Left kidney (tissue), 2 donors: Measurements from ENCODE around the gene FXYD6. TPM values are rescaled to one million over a fixed set of nuclear protein-coding genes. Genes with fewer than 3 reads are reported as not detected.
"Not testable (repeated sequence)": the region's sequence is repeated elsewhere in the genome, so short reads cannot be mapped to it uniquely, and the experiment has no call there.

Experiments
- DNase-seq: peaks from one replicate; pipeline ENCODE4 v3.0.0-alpha.2; 2013
- polyA plus RNA-seq: library from polyadenylated mRNA; unstranded; fragments of 120-200 nt; gene quantifications from one replicate; pipeline ENCODE4 v1.2.1, GENCODE V29; 2013; ENCODE audit not compliant: insufficient read length

FXYD6 gene
- polyA plus RNA-seq, 1 donor, result 114 TPM

GRCh38 chr11:117818041-117818873, 58.2 kb downstream of the FXYD6 start:
- no peak for DNase-seq

DNA sequence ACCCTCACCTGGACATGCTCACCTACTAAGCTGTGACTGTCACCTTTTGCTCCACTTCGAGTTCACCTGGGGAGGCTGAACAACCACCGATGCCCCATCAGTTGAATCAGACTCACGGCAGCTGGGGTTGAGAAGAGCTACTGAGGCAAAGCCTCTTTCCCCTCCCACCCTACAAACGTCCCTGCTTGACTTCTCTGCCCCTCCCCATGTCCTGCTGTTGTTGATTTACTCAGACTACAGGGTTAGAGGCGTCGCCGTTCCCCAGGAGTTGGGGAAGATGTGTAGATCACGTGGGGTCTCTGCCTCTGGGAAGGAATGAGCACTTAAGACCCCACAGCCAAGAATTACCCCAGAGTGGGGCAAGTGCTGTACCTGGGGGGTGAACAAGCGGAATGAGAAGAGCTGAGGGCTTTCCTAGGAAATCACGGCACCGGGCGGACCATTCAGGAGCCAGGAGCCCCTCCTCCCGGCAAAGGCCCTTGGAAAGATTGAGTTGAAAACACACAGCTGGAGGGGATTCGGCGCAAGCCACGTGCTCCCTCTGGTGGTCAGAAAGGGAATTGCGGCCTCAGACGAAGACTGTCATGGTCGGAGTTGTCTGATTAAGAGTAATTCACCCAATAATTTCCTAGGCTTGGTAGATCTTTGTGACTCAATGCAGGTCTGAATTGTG, 59.0 kb downstream of the FXYD6 start:
- peak; percentile 88 for DNase-seq

DNA sequence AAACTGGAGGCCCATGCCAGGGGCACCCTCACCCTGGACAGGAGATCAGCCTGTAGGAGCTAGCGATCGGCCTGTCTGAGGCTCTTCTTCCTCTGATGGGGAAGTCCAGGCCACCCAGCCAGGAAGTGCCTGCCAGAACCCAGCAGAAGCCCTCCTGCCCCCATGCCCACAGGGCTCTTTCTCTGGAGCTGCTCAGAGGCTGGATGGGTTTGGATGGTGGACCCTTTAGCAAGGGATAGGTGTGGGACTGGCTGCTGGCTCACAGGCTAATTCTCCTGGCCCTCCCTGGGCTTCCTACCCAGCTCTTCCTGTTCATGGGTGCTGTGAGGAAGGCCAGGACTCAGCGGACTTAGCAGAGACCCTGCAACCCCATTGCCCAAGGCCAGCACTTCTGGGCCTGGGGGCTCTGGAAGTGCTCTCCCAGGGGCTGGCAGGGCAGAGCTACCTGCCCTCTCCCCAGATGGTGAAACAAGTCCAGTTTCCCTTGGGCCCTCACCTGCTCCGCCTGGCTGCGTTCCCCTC, 59.6 kb downstream of the FXYD6 start:
- no peak for DNase-seq

DNA sequence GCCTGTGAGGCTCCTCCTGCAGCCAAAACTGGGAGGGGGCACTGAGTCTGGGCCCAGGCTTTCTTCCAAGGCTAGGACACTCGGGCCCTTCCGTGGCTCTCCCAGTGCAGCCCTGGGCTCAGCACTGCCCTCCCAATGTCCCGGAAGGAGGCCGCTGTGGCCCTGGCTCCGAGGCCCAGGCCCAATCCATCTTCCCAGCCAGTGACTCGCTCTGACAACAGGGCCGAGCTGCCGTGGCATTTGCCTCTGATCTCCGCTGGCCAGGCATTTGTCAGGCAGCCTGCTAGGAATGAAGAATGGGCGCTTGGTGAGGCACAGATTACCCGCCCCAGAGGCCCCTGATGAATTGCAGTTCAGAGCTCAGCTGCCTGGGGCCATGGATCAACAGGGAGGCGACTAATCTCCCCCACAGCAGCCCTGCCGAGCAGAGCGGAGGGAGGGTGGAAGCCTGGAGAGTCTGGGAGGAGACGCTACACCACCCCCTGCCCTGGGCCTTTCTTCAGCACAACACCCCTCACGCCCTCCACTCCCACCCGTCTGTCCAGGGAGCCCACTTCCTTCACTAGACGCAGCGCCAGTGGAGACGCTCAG, 60.2 kb downstream of the FXYD6 start:
- DNase-seq, result peak; percentile 74

GRCh38 chr11:117815262-117815803, 61.1 kb downstream of the FXYD6 start:
- DNase-seq, result no peak

DNA sequence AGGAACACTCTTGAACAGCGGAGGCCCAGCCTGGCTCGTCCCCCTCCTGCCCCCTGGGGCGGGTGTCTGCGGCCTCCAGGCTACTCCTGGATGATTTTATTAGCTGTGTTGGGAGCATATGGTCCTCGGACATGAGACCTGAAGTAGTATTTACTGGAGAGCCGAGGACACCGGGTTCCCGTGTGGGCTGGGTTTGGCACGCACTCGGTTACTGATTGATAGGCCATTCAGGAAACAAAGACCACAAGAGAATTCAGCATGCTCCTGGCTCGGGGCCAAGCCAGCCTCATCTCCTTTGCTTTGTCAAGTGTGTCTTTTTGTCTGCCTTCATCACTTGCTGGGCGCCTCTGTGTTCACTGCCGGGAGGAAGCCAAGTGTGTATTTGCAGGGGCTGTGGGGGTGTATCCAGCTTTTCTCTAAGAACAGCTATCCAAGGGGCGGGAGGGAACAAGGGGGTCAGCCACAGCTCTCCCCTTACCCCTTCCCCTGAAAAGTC, 61.6 kb downstream of the FXYD6 start:
- peak; percentile 82 for DNase-seq

GRCh38 chr11:117814204-117814765, 62.2 kb downstream of the FXYD6 start:
- no peak for DNase-seq

GRCh38 chr11:117810056-117810451, 66.4 kb downstream of the FXYD6 start:
- not testable (repeated sequence) for DNase-seq

GRCh38 chr11:117809236-117810055, 67.0 kb downstream of the FXYD6 start:
- no peak for DNase-seq

- DNase-seq, result no peak
These were observed 67.7 kb downstream of the FXYD6 start for GRCh38 chr11:117808784-117809183.

DNA sequence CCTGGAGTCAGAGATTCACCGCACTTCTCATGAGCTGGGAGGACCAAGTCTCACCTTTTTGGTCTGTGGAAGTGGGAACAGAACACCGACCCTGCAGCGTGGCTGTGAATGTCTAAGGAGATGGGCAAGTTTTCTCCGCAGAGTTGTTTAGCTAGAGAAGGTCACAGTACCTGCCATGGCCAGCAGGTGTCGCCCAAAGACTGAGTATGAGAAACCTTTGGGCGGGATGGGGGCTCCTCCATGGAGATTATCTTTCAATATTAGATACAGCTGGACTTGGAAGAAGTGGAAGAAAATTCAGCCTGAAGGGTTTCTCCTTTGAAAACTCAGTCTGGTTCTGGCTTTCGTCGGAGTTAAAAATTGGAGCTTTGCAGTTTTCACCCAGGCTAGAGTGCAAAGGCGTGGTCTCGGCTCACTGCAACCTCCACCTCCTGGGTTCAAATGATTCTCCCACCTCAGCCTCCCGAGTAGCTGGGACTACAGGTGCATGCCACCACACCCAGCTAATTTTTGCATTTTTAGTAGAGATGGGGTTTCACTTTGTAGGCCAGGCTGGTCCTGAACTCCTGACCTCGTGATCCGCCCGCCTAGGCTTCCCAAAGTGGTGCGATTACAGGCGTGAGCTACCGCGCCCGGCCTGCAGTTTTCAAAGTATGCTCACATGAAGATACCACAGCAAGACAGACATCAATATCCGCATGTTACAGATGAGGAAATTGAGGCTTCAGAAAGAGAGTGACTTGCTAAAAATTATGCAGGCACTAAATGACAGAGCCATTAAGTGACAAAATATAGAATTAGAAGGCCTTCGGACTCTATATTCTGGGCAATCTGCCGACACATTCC, 68.8 kb downstream of the FXYD6 start:
- no peak for DNase-seq

DNA sequence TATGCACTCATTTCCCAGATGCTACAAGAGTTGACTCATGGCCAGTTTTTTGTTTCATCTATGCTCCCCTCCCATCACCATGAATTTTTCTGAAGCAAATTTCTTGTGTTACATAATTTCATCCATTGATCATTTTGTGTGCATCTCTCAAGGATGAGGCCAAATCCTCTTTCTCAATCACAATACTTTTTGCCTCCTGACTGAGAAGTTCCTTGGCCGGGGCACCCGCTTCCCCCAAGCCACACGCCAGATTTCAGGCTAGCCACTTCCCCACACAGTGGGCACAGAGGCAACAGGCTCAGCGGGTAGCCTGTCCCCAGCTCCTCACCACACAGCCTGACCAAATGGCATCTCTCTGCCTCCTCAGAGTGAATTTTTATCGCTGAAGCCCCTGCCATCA, 69.6 kb downstream of the FXYD6 start:
- no peak for DNase-seq

GRCh38 chr11:117805045-117805444, 71.4 kb downstream of the FXYD6 start:
- no peak for DNase-seq

- no peak for DNase-seq
These were observed 72.6 kb downstream of the FXYD6 start for GRCh38 chr11:117803896-117804295.

DNA sequence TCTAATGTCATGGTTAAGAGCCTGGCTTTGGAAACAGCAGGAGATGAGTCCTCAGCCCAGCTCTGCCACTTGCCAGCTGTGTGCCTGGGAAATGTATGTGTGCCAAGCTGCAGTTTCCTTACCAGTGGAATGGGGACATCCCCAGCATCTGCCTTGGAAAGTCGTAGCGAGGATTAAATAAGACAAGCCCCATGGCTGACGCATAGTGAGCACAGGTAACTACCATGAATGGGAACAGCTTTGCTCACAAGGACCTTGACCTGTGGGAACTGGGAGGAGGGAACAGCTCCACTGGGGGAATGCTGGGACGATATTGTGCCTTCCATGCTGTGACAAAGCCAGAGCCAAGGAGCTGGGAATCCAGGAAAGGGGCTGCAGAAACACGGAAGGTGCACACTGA, 76.8 kb downstream of the FXYD6 start:
- DNase-seq, result no peak

DNA sequence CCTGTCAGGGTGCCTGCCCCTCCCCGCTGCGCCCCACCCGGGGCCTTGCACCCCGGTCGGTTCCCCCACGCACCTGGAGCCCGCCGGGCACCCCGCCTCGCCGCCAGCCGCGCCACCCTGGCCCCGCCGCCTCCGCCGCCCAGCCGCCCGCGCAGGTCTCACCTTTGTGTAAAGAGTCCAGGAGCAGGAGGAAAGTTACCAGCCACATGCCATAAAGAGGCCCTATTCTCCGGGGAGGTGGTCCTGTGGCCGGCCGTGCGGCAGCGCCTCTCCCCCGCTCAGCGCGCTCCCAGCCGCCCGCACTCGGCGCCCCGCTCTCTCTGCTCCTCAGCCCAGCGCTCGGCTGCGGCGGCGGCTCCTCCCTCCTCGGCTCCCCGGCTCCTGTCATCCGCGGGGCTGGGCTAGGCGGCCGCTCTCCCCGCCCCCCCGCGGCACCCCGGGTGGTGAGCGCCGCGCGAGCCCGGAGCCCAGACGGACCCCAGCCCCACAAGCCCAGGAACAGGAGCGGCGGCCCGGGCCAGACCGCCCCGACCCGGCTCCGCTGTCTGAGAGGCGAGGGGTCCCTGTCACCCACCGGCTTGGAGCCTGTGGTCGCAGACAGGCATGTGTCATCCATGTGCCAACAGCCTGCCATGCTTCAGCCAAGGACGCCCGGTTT, 79.5 kb downstream of the FXYD6 start, which contains the start of gene DSCAML1:
DSCAML1 (minus strand) TSS at position 345 of the 658 bp plus-strand sequence; CDS start at position 208, 137 bp downstream.
- DNase-seq, result no peak

GRCh38 chr11:117796456-117796871, 80.0 kb downstream of the FXYD6 start:
- no peak for DNase-seq

DNA sequence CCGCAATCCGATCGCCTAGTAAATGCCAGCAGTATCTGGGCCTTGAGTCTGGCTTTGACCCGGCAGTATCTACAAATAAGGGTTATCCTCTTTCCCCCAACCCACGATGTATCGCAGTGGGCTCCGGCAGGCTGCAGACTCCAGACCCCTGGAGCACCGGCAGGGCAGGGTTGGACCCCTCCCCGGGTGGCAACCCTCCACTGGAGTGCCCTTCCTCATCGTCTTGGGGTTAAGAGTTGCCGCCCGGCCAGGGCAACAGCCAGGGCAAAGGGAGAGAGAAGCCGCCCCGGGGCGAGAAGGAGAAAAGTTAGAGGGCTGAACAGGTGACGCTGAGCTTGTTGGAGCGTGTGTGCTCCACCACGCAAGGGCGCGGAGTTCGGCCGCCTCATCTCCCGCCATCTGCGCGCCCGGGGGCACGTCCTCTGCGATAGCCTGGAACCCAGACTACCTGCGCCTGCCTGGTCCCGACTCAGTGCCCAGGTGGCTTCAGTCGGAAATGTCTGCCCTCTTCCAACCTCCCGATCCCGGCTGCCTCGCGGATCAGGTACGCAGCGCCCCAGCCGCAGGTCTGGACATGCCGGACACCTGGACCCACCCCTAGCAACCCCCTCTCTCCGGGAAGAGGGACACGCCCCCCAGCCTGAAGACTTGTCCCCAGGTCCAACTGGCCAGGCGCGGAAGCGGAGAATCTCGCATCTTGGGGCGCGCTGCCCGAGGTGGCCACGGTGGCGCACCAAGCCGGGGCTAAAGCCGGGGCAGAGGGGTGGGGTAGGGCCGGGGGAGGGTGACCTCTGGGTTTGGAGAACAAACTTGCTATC, 80.6 kb downstream of the FXYD6 start:
- DNase-seq, result no peak
